Heart right ventricle (tissue), 16 donors: ENCODE results near the gene GBGT1. TPM values are rescaled to one million over a fixed set of nuclear protein-coding genes. Genes with fewer than 3 reads are reported as not detected.

Experiments used
- ATAC-seq, 8 donors: fragments of 200-7000 bp; cut with Tn5 transposase; one replicate each; pipeline ENCODE4 v1.9.1; 2020; ENCODE audit warnings: mild to moderate bottlenecking in 8 of 8, moderate library complexity in 8 of 8, moderate number of reproducible peaks in 1 of 8
- DNase-seq, 2 donors: peaks; one replicate each; pipeline ENCODE4 v3.0.0-alpha.2; 2020
- H3K27ac ChIP-seq, 10 donors: fragments of 200-600 bp; sonication (generic) in 2 of 10; one replicate each; pipeline versions ENCODE4 v1.5.0 to v1.8.0; 2020 to 2022; ENCODE audit warnings: mild to moderate bottlenecking in 3 of 10
- H3K27me3 ChIP-seq, 7 donors: fragments of 200-600 bp; one replicate each; pipeline ENCODE4 v1.8.0; 2021 to 2022; ENCODE audit warnings: mild to moderate bottlenecking in 2 of 7
- H3K36me3 ChIP-seq, 9 donors: fragments of 200-600 bp; sonication (generic) in 1 of 9; one replicate each; pipeline versions ENCODE4 v1.5.0 to v1.8.0; 2020 to 2022; ENCODE audit warnings: mild to moderate bottlenecking in 2 of 9
- H3K4me1 ChIP-seq, 9 donors: fragments of 200-600 bp; sonication (generic) in 1 of 9; one replicate each; pipeline versions ENCODE4 v1.5.0 to v1.8.0; 2020 to 2022; ENCODE audit warnings: mild to moderate bottlenecking in 4 of 9
- H3K4me3 ChIP-seq, 10 donors: fragments of 200-600 bp; sonication (generic) in 2 of 10; one replicate each; pipeline versions ENCODE4 v1.5.0 to v1.8.0; 2020 to 2022; ENCODE audit warnings: mild to moderate bottlenecking in 7 of 10, moderate library complexity in 2 of 10
- H3K9me3 ChIP-seq, 11 donors: fragments of 200-600 bp in 10 of 11; sonication (generic) in 2 of 11; one replicate each; pipeline versions ENCODE4 v1.5.0 to v1.8.0; 2013 to 2022; ENCODE audit warnings: mild to moderate bottlenecking in 2 of 11, control low read depth in 1 of 11, moderate library complexity in 1 of 11
- WGBS, 2 donors: extraction: QIAGEN DNeasy Blood & Tissue Kit; methylation state at CpG; one replicate each; pipeline ENCODE4 v1.1.7; 2013; ENCODE audit warnings: inconsistent platforms in 1 of 2; 5-methylcytosine and 5-hydroxymethylcytosine counted together
- intact Hi-C, 10 donors: fragments of 100-400 bp; cut with DNase I; formaldehyde crosslinking; loops; one replicate each; pipeline versions ENCODE4 v1.11.1 to v1.14.2; 2022
- polyA plus RNA-seq, 2 donors: library from polyadenylated mRNA; stranded (reverse); fragments of 200-250 nt; gene quantifications; one replicate each; pipeline ENCODE4 v1.2.3, GENCODE V29; 2013
- total RNA-seq, 10 donors: library from RNA; stranded (reverse); fragmentation: NEBNext Ultra II Directional in 3 of 10; extraction: Animal tissue kit (Norgen Biotek cat#: 25700) in 3 of 10; gene quantifications; one replicate each; pipeline versions ENCODE4 v1.2.1 to v1.2.4, GENCODE V29; 2021 to 2023
- TF ChIP-seq, protein P1 (sequence below), 9 donors: fragments of 200-600 bp; sonication (generic) in 2 of 9; IDR thresholded peaks; one replicate each; pipeline versions ENCODE4 v1.5.0 to v1.8.0; 2021 to 2022; ENCODE audit warnings: antibody characterized with exemption in 9 of 9, mild to moderate bottlenecking in 5 of 9, moderate library complexity in 1 of 9
- donor health status: Arrhythmogenic right ventricular cardiomyopathy.
- donor health status: ischemic (EF 13 %, LVEDD 7.1; RV severe dilation, severe dysfunction).
- donor health status: healthy with polysubstance abuse.
- donor health status: DM: no; HTN: yes; CAD: no.
- donor health status: DM: no; HTN: no; CAD: no.
- donor health status: ischemic (EF 25% LVEDD 6.9; RV normal size, moderate dysfunction).
- donor health status: ischemic (EF 25% LVEDD 5.7; RV mildly dilated, moderate dysfunction).
- donor health status: healthy.
- donor health status: DM: yes; HTN: yes; CAD: no.
- donor health status: Ischemic cardiomyopathy.
- donor health status: ischemic (EF 35%, LVEDD 5.7; RV mildly dilated, moderate dysfunction).
- donor health status: nonischemic (EF 11% LVEDD 7.7; RV severe dilation, severe dysfunction).
- donor health status: DM: yes; HTN: yes; CAD: no.
- donor health status: PGD.
- donor health status: ischemic (EF 29% LVEDD 5.4; RV normal size, mild dysfunction).
- donor health status: nonischemic (EF 23%, LVEDD 6.1; RV moderate dilation, normal function).

Gene GBGT1
- total and polyA plus RNA-seq, 12 donors, result 2.5 to 14.7 (median 6.6) TPM

DNA sequence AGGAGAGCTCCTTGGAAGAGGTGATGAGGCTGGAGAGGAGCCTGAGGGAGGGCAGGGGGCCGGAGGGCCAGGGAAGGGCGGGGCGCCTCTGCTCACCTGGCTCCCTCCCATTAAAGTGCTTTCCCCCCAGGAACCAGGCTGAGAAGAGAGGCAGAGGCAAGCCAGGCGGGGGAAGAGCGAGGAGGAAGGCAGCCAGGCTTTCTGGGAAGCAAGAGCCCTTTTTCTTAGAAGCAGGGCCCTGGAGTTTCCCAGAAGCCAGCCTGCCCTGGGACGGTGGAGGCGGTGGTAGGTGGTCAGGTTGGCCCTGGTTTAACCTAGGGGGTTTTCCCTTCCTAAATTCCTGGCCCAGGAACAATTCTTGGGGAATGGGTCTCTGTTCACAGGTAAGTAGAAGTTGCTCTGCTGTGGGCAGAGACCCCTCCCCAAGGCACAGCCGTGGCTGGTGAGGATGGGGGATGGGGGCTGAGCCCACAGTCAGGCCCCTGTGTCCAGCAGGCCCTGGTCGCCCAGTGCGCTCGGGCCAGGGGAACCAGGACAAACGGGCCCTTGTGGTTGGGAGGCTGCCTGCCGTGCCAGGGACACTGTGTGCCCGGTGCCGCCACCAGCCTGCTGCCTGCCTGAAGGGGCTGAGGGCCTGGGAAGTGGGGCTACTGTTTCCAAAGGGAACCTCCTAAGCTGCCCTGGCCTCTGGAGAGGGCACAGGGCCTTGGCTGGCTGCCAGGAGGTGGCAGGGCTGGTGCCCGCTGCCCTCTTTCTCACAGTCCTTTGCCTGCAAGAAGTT lies 26.1 kb downstream of the GBGT1 start:
- intact Hi-C loops, result no loop called here
- H3K36me3 ChIP-seq, result no peaks in the 10 kb centered on the region
- no peak overlapping the region for H3K4me3 ChIP-seq
- ATAC-seq (peak in 3 of 8 donors; percentile 16 to 65 (median 19)), DNase-seq (peak in 1 of 2 donors; percentile 67)
- TF ChIP-seq, protein P1, sequence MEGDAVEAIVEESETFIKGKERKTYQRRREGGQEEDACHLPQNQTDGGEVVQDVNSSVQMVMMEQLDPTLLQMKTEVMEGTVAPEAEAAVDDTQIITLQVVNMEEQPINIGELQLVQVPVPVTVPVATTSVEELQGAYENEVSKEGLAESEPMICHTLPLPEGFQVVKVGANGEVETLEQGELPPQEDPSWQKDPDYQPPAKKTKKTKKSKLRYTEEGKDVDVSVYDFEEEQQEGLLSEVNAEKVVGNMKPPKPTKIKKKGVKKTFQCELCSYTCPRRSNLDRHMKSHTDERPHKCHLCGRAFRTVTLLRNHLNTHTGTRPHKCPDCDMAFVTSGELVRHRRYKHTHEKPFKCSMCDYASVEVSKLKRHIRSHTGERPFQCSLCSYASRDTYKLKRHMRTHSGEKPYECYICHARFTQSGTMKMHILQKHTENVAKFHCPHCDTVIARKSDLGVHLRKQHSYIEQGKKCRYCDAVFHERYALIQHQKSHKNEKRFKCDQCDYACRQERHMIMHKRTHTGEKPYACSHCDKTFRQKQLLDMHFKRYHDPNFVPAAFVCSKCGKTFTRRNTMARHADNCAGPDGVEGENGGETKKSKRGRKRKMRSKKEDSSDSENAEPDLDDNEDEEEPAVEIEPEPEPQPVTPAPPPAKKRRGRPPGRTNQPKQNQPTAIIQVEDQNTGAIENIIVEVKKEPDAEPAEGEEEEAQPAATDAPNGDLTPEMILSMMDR (IDR thresholded peaks at IDR 0.05), result no peak
- H3K4me1 ChIP-seq, result peaks cover 39 to 85% (median 66%) of the 10 kb centered on the region in 9 donors
- WGBS, 2 donors, result 71 to 75% methylated on average over 16 of the region's 16 CpGs
- peak overlapping the region; percentile 57 to 96 (median 80) for H3K27ac ChIP-seq
- no peaks in the 10 kb centered on the region for H3K27me3 ChIP-seq
- H3K9me3 ChIP-seq, result no peaks in the 10 kb centered on the region

DNA sequence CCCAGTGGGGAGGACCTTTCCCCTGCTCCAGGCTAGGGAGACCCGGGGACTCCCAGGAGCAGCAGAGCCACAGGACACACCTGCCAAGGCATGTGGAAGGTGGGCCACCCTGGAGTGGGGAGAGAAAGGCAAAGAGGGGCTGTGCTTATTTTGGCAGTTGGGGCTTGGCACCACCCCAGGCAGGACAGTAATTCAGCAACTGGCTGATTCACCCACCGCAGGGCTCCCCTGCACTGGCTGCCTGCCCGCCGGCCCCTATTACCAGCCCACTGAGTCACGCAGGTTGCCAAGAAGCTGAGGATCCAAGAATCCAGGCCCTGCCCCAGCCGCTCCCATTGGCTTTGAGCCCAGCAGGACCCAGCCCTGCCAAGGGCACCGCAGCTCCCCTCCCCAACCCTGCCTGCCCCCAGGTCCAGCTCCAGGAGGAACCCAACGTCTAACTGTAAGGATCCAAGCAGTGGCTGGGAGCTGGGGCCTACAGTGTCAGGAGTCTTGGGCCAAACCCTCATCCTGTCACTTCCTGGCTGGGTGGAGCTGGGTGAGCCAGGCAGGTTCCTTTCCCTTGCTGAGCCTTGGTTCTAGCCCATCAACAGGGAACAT lies 28.5 kb downstream of the GBGT1 start:
- TF ChIP-seq, protein P1 (IDR thresholded peaks at IDR 0.05), result no peak

DNA sequence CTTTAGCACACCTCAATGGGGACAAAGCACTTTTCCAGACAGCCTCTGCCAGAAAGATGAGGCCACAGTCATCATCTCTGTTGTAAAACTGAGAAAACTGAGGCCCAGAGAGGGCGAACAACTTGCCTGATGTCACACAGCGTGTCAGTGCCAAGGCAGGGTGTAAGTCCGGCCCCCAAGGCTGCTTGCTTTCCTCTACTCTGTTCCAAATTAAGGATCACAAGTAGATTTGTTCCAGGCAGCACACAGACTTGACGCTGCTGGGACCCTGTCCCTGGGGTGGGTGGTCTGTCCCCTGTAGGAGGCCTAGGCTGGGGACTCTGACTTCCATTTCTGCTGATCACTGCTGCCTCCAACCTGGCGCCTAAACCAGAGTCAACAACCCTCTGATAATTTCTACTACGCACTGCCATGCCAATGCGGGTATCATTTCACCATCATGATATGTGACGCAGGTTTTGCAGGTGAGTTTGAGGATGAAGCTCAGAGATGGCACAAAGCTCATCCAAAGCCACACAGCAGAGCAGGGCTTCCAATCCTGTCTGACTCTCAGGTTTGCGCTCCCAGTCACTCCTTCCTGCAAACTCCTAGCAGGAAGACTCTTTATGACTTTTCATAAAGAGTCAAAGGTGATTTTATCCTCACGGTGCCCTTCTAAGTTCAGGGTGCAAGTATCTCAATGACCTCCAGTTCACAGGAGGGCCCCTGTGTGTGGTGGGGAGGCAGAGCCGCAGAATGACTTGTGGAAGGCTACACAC lies 29.1 kb downstream of the GBGT1 start:
- H3K36me3 ChIP-seq, result no peaks in the 10 kb centered on the region
- intact Hi-C loops, result no loop called here
- 60 to 63% methylated on average over 11 of the region's 11 CpGs for WGBS, 2 donors
- peaks cover 39 to 79% (median 62%) of the 10 kb centered on the region in 9 donors for H3K4me1 ChIP-seq
- DNase-seq (no peak), ATAC-seq (no peak)
- no peaks in the 10 kb centered on the region for H3K27me3 ChIP-seq
- TF ChIP-seq, protein P1 (IDR thresholded peaks at IDR 0.05), result no peak
- H3K4me3 ChIP-seq, result peak overlapping the region in 1 of 10 donors; percentile 9
- peak overlapping the region; percentile 90 to 97 (median 93) for H3K27ac ChIP-seq
- H3K9me3 ChIP-seq, result no peaks in the 10 kb centered on the region

More for the DNA sequence above, 28.5 kb downstream of the GBGT1 start:
- WGBS, 2 donors, result 13 to 27% methylated on average over 8 of the region's 8 CpGs
- DNase-seq (peak; percentile 64 to 72), ATAC-seq (peak in 7 of 8 donors; percentile 2 to 55 (median 22))
- Histone ChIP-seq H3K9me3 (no peaks in the 10 kb centered on the region), H3K27ac (peak overlapping the region; percentile 90 to 97 (median 93)), H3K27me3 (no peaks in the 10 kb centered on the region), H3K4me1 (peaks cover 39 to 82% (median 62%) of the 10 kb centered on the region in 9 donors), H3K4me3 (no peak overlapping the region), H3K36me3 (no peaks in the 10 kb centered on the region)
- intact Hi-C loops, result no loop called here
